ENCODE results near the gene ARHGEF11.

The ARHGEF11 gene

DNA sequence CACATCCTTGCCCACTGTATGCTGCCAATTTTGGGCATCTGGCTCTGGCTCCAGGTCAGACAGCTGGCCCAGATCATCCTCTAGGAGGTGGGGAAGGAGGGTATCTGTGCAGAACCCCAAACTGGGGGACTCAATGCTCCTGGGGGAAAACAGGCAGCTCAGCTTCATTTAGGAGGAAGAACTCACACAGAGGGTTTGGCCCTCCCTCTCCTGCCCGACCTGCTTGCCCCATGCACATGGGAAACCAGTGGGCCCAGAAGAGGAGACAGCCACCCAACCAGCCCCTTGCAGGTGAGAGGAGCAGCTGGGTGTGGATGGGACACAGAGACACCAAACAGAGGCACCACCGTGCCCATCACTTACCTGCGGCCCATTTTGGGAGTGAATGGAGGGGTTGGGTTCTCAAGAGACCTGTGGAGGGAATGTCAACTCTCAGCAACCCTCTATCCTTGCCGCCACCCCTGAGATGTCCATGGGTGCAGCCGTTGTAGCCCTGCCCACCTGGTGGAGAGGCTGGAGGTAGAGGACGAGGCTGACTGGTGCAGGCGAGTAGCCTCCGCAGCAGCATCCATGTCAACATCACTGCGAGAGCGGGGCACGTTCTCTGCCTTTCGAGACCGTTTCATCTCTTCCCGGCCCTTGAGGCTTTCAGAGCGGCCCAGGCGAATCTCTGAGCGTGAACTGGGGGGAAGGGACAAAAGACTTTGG lies 97.6 kb downstream of the ARHGEF11 start:
- no peak for DNase-seq

DNA sequence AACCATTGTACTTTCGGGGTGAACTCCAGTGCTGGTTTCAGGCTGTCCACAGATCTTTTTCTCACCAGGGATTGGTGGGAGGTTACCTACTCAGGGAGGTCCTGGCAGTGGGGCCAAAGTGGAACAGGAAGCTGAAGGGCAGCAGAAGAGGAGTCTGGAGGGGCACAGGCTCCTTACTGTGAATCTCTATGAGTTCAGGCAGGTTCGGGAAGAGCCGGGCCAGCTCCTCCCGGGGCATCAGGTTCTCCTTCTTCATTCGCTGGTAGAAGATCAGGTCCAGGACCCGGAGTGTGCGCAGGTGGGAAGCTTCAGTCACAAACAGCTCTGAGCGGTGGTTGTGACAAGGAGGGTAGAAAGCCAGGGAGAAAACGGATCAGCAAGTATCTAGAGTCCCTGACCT lies 98.4 kb downstream of the ARHGEF11 start:
- DNase-seq = no peak

DNA sequence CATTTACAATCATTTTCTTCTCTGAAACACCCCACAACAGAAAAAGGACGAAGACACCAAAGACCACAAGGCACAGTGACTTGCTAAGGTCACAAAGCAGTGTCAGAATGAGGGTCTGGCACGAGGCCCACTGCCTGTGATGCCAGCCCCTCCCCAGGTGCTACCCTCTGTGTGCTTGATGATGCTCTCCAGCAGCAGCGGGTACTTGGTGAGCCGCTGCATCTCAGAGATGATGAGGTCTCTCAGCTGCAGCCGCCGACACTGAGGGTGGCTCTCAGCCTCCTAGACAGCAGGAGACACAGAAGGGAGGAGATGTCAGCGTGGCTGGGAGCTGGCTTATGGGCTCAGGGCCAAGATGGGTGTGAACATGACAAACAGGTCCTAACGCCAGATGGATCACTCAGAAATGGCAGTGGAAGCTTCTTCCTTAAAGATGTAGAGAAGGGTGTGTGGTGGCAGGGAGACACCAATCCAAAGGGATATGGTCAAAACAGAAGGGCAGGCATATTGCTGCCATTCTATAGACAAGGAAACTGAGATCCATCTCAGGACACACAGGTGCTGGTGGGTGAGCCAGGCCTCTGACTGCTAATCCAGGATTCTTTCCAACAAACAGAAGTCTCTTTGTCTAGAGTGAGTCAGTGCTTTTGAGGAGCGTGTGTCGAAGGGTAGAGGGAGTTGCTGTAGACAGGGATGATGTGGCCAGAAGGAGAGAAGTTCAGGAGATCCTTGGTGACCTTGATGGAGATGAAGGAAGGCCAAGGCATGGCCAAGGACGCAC lies 99.5 kb downstream of the ARHGEF11 start:
- no peak for DNase-seq

DNA sequence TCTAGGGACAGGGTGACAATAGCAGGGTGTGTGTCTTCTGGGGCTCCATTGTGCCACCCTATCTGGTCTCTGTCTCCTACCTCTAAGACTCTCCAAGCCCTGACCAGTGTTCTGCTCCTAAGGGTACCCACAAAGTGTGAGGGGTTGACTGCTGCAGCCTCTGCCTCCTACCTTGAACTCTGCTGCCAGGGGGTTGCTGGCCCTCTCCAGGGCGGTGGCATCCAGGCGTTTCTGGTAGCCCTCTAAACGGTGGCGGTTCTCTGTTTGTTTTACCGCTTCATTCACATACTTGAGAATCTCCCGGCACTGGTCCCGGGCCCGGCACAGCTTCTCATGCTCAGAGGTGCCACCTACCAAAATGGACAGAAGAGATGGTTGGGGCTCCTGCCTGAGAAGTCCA lies 100.7 kb downstream of the ARHGEF11 start:
- no peak for DNase-seq

DNA sequence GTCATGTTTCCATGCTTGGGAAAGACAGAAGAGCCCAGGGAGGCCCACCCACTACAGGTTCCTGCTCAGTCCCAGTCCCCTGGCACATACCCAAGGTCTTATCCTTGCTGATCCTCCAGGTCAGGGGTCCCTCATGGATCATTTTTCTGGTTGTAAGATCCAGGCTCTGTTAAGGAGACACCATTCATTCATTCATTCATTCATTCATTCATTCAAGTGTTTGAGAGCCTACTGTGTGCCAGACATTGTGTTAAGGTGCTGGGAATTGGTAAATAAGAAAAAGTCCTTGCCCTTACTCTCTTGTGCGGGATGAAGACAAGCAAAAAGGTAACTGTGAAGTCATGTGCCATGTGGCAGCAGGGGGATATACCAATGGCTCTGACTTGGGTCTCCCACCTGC lies 101.3 kb downstream of the ARHGEF11 start:
- no peak for DNase-seq

DNA sequence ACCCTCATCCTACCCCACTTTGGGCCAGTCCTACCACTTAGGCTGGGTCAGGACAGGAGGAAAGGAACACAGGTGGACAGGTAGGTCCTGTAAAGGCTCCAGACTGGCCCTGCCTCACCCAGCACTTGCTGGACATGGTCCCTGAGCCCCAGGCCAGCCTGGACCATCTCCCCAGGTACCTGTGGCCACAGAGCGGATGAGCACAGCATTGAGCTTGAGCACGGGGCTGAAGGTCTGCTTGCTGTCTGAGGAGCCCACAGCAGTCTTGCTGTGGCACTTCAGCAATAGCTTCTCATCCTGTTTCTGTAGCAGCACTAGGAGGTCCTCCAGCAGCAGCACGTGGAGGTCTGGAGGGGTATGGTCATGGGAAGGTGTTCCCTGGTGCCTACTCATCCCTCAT lies 101.8 kb downstream of the ARHGEF11 start:
- no peak for DNase-seq

DNA sequence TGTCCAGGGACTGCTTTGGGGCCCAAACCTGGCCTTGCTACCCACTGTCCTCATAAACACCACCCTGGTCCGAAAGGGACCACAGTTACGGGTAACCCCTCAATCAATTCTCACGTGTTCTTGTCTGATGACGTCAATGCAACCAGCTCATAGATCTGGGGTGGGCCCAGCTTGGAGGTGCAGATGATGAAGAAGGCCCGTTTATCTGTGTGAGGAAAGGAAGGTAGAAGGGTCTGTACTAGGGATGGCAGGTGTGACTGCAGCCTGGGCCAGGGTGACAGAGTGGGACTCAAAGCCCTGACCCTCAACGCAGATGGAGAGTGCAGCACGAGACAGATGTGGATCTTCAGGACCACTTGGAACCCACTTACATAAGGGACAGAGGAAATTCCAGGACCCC lies 103.0 kb downstream of the ARHGEF11 start:
- no peak for DNase-seq

DNA sequence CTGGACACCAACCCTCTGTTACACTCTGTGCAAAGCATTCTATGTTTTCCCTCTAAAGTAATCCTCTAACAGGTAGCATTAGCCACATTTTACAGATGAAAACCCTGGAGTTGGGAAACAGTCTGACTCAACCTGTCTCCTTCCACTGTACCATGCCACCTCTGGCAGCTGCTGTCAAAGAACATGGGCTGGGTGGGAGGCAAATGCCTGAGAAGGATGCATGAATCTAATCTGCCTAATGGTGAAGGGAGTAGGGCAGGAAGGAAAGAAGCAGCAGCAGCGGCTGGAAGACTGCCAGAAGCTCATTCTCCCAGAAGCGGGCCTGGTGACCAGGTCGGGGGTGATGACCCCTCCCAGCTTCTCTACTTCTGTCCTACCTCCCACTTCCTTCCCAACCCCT lies 103.4 kb downstream of the ARHGEF11 start:
- no peak for DNase-seq

DNA sequence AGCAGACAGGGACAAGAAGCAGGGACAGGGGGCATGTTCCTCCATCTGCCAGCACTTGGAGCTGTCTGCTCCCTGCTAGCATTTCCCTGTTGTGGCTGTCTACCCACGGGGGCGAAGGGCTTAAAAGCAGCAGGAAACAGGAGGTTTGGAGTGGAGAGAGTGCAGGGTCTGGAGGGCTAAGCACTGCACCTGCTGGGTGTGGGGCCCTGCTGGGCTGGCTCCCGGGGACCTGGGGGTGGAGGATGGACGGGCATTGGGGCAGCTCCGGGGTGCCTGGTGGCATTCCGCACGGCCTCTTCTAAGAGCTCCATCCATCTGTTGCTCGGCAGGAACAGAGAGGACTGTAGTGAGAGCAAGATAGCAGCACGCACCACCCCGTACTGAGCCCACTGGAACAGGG lies 103.9 kb downstream of the ARHGEF11 start:
- DNase-seq = no peak

DNA sequence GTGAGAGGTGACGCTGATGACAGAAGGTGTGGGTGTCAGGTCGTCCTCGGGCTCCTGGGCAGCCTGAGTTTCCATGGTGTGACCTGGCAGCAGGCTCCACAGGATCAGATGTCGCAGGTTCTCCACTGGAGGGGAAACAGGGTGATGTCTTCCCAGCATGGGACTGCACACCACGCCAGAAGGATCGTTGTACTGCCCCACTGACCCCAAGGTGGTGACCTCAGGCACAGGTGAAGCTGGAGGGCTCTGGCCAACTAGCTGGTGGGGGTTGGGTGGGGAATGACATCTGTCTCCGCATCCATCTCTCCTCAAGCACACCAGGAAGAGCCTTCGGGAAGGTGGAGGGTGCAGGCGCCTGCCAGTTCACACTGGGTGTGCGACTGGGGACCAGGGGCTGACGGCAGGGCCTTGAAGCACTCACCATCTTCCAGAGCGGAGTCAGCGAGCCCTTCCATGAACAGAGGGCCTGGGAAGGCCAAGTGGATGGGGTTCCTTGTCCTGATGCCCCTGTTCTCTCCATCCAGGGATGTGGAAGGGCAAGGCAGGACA lies 105.7 kb downstream of the ARHGEF11 start:
- DNase-seq = no peak

DNA sequence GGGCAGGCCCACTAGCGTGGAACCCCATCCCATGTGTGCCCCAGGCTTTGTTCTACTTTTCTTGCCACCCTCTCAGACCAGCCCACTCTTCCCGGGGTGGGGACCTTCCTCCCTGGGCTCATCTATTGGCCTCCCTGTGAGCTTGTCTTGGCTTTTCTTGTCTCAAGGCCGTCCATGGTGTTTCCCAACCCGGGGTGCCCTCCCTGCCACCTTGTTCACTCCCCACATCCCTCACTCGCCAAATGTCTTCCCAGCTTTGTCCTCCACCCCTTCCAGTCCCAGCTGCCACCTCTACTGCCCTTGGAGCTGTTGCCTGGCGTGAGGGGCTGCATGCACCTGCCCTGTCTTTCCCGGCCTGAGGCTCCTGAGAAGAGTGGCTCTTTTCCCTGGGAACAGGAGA lies 106.7 kb downstream of the ARHGEF11 start:
- DNase-seq = no peak

DNA sequence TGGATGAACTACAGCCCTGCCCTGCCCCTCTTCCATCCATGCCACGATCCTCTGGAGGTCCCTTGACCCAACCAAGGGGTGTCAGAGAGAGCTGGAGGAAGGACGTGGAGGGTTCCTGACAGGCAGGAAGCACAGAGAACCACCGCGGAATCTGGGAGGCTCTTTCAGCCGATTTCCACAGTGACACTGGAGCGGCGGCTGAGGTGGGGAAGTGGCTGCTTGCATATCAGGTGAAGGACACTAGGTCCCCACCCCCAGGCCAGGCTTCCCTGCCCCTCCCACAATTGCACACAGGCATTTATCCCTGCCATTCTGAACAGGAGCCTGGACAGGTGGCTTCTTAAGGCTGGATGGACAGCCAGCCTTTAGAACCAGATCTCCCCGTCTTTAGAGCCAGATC lies 107.7 kb downstream of the ARHGEF11 start:
- no peak for DNase-seq

DNA sequence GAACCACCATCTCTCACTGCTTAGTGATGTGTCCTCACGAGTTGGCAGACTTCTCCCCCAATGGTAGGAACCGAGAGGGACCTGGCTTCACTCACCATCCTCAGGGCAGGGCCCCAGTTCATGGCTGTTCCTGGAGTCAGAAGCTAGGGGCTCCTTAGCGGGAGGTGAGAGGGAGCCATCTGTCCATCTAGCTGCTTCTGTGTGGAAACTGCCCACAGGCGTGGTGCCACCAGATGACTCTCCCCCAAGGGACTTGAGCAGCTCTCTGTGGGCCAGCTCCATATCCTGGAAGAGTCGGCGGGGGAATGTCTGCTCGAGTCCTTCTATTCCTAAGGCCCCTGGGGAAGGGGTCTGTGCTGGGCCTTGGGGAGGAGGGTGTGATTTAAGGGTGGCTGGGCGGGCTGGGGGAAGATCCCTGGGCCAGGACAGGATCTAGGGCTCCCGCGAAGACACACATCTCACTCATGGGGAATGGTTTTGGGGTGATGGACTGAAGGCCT lies 108.8 kb downstream of the ARHGEF11 start:
- DNase-seq = no peak

DNA sequence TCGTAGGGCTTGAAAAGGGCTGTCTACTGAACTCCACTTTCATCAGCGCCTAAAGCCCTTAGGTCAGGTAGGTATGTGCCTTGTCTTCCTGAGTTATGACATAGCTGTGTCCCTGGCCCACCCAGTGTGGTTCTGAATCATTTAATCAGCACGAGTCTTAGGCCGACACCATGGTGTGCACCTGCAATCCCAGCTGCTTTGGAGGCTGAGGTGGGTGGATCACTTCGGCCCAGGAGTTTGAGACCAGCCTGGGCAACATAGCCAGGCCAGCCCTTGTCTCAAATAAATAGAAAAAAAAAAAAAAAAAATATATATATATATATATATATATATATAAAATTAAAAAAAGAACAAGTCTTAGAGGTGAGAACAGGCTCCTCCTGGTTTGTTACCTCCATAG lies 109.4 kb downstream of the ARHGEF11 start:
- no peak for DNase-seq

DNA sequence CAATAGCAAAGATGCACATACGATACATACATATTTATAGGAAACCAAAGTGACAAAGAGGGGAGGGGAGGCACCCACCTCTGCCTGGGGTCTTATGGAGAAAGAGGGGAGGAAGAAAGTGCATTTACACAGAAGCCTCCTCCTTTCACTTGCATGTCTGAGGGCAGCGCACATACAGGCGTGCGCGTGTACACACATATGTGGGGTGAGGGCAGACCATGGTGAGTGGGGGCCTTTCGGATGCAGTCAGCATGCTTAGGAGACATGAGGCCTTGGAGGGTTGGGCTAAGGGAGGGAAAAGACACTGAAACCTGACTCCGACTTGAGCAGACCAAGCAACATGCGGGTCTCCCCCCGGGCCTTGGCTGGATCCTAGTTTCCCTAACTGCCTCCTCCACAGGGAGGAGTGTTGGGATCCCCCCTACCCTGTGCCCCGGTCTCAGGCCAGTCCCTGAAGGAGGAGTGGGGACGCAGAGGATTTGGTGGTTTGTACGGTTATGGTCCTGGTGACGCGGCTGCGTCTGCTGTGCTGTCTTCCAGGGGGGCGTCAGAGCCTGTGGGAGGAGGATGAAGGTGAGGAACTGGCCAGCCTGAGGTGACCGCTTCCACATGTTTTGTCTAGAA lies 109.9 kb downstream of the ARHGEF11 start:
- no peak for DNase-seq

DNA sequence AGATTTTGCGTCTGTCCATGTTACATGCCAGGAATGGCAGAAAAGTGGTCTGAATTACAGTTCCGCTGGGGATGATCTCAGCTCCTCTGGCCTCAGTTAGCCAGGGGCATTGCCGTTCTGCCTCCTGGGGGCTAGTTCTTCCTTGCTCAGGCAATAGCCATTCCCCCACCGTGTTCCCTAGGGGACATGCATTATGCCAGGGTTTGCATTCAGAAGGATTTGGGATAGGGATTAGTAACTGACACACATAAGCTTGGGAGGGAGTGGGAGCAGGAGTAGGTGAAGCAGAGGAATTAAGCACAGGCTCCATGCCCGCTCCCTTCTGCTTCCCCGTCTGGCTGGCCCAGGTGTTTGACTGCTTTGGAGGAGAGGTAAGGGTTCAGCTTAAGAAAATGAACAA lies 112.4 kb downstream of the ARHGEF11 start:
- DNase-seq = no peak

DNA sequence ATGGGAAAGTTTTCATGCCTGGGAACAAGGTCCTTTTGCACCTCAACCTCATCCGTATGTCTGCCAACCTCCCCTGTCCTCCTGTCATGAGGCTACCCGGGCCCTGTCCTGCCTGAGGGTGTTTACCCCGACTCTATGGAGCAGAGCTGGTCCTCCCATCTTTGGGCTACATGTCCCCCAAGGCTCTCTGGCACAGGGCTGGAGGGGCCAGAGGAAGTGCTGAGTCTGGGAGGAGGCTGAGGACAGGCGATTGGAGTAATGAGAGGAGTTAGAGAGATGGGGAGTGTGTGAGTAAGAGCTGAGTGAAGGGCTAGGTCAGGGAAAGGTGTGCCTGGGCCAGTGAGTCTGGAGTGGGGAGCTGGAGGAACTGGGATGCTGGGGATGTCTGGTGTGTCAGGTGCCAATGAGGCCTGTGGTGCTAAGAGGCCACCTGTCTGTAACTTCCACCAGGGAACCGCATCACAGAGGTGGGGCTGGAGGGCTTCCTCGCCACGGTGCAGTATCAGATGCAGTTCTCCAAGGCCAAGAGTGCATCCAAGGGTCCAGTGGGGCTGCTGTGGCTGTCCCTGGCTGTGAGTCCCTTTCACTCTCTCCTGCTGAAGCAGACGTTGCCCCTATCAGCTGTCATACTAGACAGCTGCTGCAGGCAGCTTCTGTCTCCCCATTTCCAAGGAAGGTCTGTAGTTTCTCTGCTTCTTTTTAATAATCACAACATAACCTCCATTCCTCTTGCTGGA lies 113.4 kb downstream of the ARHGEF11 start:
- DNase-seq = no peak

DNA sequence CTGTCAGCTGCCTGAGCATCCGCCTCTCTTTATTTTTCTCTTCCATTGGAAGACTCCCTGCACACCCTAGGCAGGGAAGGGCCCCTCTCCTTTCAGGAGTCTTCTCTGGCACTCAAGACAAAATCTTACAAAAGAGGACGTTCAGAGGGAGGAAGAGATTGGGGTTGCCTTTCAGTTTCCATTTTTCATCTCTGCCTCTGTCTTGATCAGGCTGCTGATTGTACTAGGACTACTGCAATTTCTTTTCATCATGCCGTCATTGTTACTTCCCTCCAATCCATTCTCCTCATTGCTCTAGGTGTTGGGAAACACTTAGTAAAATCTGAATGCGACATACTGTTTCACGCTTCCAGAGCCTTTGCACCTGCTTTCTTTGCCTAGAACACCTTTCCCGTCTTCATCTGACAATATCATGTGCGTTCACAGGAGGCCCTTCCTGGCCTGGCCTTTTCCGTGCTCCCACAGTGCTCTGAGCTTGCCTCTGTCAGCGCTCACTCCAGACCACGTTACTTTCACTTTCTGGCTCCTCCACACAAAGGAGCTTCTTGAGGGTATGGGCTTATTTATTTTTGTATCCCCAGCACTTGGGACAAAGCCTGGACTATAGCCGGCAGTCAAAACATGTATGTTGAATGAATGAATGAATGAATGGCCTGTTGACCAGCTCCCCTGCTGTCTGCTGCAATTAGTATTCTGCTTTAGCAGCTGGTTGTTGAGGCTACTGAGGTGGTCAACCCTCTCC lies 114.2 kb downstream of the ARHGEF11 start:
- no peak for DNase-seq

DNA sequence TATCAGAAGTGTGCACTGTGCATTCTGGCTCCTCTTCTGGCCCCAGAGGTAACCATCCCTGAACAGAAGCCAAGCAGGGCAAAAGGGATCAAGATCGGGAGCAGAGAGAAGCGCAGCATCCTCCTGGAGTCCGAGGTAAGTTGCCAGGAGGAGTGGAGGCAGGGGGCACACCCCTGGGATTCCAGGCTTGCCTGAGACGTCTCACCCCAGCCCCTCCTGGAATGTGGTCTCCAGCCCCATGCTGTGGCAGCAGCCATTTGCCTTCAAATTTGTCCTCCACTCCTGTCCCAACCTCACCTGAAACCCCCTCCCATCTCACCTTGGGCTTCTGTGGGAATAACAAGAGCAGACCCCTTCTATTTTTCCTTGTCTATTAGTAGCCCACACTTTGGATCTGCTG lies 115.1 kb downstream of the ARHGEF11 start:
- DNase-seq = no peak

DNA sequence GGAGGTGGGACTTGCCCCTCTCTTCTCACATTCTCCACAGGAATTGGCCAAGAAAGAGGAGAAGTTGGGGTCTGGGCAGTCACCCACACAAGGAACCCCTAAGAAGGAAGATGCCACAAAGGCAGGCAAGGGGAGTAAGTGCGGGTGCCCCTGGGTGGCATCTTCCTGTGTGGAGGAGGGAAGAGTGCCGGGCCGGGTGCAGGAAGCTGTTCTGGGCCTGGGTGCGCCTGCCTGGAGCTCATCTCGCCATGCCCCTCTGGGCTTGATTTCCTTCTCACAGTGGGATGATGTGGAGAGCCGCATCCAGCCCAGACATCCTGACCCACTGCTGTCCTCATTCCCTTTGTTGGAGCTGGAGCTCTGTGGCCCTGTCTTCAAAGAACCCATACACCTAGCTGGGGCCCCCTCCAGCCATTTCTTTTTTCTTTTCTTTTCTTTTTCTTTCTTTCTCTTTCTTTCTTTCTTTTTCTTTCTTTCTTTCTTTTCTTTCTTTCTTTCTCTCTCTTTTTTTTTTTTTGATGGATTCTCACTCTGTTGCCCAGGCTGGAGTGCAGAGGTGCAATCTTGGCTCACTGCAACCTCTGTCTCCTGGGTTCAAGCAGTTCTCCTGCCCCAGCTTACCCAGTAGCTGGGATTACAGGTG lies 115.8 kb downstream of the ARHGEF11 start:
- no peak for DNase-seq

DNA sequence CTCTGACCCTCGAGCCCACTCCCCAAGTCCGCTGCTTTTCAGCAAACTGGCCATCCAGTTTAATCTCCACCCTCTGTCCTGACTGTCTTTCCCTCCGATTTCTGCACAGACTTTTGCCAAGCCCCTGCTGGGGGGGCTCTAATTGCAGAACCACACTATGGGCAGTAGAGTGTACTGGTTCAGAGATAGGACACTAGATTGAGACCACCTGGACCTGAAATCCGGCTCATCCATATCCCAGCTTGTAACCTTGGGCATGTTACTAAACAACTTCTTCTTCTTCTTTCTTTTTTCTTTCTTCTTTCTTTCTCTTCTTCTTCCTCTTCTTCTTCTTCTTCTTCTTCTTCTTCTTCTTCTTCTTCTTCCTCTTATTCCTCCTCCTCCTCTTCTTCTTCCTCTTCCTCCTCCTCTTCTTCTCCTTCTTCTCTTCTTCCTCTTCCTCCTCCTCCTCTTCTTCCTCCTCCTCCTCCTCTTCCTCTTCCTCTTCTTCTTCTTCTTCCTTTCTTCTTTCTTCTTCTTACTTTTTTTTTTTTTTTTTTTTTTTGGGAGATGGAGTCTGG lies 117.4 kb downstream of the ARHGEF11 start:
- no peak for DNase-seq

Data from CD4-positive, alpha-beta T cell treated with Interferon alpha-2 for 1 hour (primary cell).